Heart left ventricle (tissue), 13 donors: Measurements from ENCODE around the gene ADGRB3.

ENCODE experiments used
- POLR2A ChIP-seq, 2 donors: fragments of 450-650 bp; IDR thresholded peaks; one replicate each; pipeline ENCODE4 v1.6.1; 2017; ENCODE audit warnings: antibody characterized with exemption in 2 of 2, mild to moderate bottlenecking in 2 of 2, moderate library complexity in 2 of 2
- TF ChIP-seq, protein P1 (sequence below), 12 donors: fragments of 200-600 bp; sonication (generic) in 4 of 12; IDR thresholded peaks; one replicate each; pipeline versions ENCODE4 v1.5.0 to v1.8.0; 2018 to 2022; ENCODE audit warnings: antibody characterized with exemption in 12 of 12, mild to moderate bottlenecking in 5 of 12
- donor health status: ischemic (EF 13 %, LVEDD 7.1; RV severe dilation, severe dysfunction).
- donor health status: DM: no; HTN: yes; CAD: no.
- donor health status: DM: no; HTN: no; CAD: no.
- donor health status: ischemic (EF 25% LVEDD 6.9; RV normal size, moderate dysfunction).
- donor health status: ischemic (EF 25% LVEDD 5.7; RV mildly dilated, moderate dysfunction).
- donor health status: ischemic (EF 35%, LVEDD 5.7; RV mildly dilated, moderate dysfunction).
- donor health status: nonischemic (EF 11% LVEDD 7.7; RV severe dilation, severe dysfunction).
- donor health status: DM: yes; HTN: yes; CAD: no.
- donor health status: PGD.
- donor health status: ischemic (EF 29% LVEDD 5.4; RV normal size, mild dysfunction).
- donor health status: nonischemic (EF 23%, LVEDD 6.1; RV moderate dilation, normal function).

- TF ChIP-seq, protein P1, sequence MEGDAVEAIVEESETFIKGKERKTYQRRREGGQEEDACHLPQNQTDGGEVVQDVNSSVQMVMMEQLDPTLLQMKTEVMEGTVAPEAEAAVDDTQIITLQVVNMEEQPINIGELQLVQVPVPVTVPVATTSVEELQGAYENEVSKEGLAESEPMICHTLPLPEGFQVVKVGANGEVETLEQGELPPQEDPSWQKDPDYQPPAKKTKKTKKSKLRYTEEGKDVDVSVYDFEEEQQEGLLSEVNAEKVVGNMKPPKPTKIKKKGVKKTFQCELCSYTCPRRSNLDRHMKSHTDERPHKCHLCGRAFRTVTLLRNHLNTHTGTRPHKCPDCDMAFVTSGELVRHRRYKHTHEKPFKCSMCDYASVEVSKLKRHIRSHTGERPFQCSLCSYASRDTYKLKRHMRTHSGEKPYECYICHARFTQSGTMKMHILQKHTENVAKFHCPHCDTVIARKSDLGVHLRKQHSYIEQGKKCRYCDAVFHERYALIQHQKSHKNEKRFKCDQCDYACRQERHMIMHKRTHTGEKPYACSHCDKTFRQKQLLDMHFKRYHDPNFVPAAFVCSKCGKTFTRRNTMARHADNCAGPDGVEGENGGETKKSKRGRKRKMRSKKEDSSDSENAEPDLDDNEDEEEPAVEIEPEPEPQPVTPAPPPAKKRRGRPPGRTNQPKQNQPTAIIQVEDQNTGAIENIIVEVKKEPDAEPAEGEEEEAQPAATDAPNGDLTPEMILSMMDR (IDR thresholded peaks at IDR 0.05): no peak
- TF ChIP-seq POLR2A (IDR thresholded peaks at IDR 0.05): no peak
These were observed 383.8 kb downstream of the ADGRB3 start for GRCh38 chr6:69018906-69019305.
